ENCODE results near the gene SSBP3.

Gene SSBP3

DNA sequence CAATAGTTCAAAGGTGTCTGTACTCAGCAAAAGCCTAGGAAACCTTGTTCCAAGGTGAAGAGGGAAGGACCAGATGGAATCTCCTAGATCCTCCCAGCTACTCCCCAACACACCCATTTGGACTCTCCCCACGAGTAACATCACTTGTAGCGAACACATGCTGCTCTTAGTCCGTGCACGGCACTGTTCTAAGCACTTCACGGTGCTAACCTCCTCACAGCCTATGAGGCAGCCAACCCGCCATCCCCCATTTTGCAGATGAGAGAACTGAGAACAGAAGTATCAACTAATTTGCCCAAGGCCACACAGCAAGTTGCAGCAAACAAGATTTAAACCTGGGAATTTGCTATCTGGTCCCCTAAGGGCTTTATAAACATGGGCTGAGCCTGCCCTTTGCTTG is 182.0 kb downstream of the SSBP3 start:
- TF ChIP-seq, protein P1, sequence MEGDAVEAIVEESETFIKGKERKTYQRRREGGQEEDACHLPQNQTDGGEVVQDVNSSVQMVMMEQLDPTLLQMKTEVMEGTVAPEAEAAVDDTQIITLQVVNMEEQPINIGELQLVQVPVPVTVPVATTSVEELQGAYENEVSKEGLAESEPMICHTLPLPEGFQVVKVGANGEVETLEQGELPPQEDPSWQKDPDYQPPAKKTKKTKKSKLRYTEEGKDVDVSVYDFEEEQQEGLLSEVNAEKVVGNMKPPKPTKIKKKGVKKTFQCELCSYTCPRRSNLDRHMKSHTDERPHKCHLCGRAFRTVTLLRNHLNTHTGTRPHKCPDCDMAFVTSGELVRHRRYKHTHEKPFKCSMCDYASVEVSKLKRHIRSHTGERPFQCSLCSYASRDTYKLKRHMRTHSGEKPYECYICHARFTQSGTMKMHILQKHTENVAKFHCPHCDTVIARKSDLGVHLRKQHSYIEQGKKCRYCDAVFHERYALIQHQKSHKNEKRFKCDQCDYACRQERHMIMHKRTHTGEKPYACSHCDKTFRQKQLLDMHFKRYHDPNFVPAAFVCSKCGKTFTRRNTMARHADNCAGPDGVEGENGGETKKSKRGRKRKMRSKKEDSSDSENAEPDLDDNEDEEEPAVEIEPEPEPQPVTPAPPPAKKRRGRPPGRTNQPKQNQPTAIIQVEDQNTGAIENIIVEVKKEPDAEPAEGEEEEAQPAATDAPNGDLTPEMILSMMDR (IDR thresholded peaks at IDR 0.05; ENCODE audit: extremely low read depth, missing control alignments): no peak
- DNase-seq (ENCODE audit: low spot score): no peak

DNA sequence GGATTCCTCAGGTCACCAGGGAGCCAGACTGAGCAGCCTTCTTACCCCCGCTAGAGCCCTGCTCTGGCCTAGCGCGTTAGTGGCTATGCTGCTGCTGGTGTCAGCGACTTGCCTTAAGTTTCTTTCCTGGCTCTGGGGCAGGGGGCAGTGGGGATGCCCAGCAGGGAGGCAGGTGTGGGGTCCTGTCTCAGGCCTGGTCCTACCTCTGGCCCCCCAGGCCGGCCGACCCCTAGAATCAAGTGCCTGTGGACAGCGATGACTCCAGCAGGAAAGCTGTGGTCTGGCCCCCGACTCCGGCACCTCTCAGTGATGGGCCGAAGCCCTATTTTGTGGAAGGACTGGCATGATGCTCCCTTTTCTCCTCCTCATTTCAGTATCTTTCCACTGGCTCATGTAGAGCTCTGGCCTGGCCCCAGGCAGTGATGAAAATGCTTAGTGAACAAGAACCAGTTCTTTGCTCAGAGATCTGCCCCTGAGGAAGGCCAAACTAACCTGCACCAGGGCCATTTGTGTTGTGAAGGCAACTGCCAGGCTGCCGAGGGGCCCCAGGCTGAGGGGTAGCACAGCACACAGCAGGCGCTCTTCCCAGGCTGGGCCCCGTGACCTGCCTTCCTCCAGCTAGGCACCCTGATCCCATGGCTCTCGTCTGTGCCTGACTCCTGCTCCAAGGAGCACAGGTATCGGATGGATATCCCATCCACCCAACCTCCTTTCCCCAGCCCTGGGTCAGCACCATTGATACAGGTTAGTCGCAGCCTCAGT is 182.6 kb downstream of the SSBP3 start:
- DNase-seq (ENCODE audit: low spot score): no peak
- TF ChIP-seq, protein P1 (IDR thresholded peaks at IDR 0.05; ENCODE audit: extremely low read depth, missing control alignments): no peak

DNA sequence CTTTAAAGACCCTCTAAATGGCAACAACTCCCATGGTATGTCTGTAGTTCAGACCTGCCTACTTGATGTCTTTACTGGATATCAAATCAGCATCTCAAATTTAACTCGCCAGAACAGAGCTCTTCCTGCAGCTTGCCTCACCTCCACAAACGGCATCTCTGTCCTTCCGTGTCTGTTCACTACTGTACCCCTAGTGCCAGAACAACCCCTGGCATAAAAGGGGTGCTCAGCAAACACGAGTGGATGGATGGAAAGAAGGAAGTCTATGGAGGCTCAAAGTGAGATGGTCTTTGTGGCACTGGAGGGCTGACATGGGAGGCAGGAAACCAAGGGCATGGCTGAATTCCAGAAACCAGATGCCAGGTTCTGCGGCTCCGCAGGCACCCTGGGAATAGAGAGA is 183.5 kb downstream of the SSBP3 start:
- TF ChIP-seq, protein P1 (IDR thresholded peaks at IDR 0.05; ENCODE audit: extremely low read depth, missing control alignments): no peak
- no peak for DNase-seq (ENCODE audit: low spot score)

DNA sequence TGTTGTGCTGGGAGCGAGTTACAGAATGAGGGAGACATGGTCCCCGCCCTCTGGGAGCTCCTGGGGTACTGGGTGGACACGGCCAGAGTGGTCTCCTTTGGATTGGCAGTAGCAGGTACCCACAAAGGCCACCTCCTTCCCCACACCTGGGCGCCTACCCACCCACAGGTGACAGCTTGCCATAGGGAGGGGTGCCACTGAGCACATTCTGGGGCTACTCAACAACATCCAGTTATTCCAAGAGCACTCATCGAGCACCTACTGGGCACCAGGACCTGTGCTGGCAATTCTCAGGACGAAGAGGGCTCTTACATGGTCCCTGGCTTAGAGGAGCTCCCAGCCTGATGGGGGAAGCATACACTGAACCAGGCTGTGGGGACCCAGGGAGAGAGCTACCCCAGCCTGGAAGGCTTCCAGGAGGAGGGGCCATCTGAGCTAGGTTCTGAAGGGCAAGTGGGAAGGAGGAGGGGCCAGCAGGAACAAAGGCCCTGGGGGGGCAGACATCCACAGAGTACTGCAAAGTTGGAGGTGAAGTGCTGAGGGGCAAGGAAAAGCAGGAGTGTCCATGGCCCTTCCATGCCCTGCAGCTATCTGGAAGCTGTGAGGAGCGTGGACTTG is 184.2 kb downstream of the SSBP3 start:
- TF ChIP-seq, protein P1 (IDR thresholded peaks at IDR 0.05; ENCODE audit: extremely low read depth, missing control alignments): no peak
- DNase-seq (ENCODE audit: low spot score): no peak

DNA sequence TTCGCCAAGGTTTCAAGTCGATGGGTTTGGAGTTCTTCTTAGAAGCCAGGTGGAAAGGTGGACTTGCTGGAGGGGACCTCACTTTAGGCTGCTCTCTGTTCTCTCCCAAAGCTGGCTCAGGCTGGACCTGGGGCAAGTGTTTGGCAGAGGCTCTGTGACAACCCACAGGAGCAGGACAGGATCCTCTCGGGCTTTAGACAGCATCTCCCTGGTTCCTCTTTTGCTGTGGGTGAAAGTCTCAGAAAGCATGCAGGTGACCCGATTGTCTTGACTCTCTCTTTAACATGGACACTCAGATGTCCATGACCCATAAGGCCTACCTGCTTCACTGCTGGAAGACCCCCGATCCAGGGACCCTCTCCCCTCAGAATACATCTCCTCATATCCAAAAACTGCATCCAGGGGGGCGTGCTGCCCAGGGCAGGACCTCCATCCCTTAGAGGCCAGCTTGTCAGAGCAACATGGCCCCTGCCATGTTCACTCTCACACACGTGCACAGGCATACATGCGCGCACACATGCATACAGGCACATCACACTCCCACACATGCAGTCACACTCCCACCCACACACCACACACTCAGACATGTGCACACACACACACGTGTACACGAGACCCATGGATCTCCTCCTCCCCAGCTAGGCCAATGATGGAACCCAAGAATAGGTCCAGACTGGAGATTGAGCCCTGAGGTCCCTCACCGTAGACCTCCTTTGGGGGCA is 184.9 kb downstream of the SSBP3 start:
- TF ChIP-seq, protein P1 (IDR thresholded peaks at IDR 0.05; ENCODE audit: extremely low read depth, missing control alignments): no peak
- DNase-seq (ENCODE audit: low spot score): no peak

DNA sequence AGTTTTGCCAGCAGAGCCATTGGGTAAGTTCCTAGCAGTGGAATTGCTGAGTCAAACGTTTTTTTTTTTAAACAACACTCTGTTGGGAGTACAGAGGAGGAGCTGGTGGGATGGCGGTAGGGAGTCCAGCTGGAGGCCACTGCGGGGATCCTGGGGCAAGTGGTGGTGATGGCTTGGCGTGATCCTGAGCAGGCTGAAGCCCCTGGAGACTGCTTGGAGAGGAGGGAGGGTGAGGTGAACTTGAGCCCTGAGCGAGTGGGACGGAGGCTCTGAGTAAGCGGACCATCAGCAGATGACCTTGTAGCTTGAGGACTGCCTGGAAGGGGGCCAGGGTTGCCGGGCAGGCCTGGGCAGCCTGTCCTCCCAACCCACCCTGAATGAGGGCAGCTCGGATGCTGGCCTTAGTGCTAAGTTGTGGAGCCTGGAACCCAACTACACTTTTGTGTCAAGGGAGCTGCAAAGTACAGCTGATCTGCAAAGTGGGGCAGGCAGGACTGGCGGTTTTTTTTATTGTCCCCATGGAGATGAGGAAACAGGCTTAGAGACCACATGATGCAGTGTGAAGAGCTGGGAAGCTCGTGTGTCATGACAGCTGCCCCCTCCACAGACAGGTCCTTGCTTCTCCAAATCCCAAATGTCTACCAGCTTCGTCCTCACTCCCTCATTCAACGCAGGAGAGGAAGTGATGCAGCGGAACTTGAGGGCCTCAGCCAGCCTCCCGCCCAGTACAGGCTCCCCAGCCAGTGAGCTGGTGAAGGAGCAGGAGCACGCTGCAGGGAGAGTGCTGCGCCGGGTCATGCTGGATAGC is 186.0 kb downstream of the SSBP3 start:
- no peak for DNase-seq (ENCODE audit: low spot score)

More for the DNA sequence above, 186.0 kb downstream of the SSBP3 start:
- TF ChIP-seq, protein P1 (IDR thresholded peaks at IDR 0.05; ENCODE audit: extremely low read depth, missing control alignments): no peak
